GM12872 (cell line): ENCODE data around the gene KEAP1.
A peak's percentile ranks its signal among the peaks of the same experiment; 100 is the strongest.

Experiments used
- TF ChIP-seq, protein P1 (sequence below): IDR thresholded peaks from 3 replicates; pipeline ENCODE4 v1.5.1; 2011; ENCODE audit warnings: low read depth, mild to moderate bottlenecking, low read length, moderate library complexity; ENCODE audit not compliant: insufficient read depth

KEAP1 gene

GRCh38 chr19:10544753-10545251, 41.6 kb upstream of the KEAP1 start:
- TF ChIP-seq, protein P1, sequence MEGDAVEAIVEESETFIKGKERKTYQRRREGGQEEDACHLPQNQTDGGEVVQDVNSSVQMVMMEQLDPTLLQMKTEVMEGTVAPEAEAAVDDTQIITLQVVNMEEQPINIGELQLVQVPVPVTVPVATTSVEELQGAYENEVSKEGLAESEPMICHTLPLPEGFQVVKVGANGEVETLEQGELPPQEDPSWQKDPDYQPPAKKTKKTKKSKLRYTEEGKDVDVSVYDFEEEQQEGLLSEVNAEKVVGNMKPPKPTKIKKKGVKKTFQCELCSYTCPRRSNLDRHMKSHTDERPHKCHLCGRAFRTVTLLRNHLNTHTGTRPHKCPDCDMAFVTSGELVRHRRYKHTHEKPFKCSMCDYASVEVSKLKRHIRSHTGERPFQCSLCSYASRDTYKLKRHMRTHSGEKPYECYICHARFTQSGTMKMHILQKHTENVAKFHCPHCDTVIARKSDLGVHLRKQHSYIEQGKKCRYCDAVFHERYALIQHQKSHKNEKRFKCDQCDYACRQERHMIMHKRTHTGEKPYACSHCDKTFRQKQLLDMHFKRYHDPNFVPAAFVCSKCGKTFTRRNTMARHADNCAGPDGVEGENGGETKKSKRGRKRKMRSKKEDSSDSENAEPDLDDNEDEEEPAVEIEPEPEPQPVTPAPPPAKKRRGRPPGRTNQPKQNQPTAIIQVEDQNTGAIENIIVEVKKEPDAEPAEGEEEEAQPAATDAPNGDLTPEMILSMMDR = 0 out of 3 replicates have a peak, but pooled peaks have one; percentile 5

- TF ChIP-seq, protein P1 = no peak
Observed at GRCh38 chr19:10544242-10544752, 41.1 kb upstream of the KEAP1 start.

GRCh38 chr19:10543420-10544241, 40.5 kb upstream of the KEAP1 start, which contains the start of gene ATG4D:
Gene ATG4D, plus strand, starts transcription at chr19:10543904. Its CDS starts 187 bp downstream, at chr19:10544091.
- TF ChIP-seq, protein P1 = no peak

DNA sequence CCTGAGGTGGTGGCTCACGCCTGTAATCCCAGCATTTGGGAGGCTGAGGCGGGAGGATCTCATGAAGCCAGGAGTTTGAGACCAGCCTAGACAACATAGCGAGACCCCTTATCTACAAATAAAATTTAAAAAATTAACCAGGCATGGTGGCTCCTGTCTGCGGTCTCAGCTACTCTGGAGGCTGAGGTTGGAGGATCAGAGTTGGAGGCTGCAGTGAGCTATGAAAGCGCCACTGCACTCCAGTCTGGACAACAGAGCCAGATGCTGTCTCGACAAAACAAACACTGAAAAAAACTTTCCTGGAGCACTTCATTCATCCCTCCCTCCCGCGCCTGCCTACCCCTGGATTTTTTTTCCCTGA, 39.9 kb upstream of the KEAP1 start:
- TF ChIP-seq, protein P1 = no peak

DNA sequence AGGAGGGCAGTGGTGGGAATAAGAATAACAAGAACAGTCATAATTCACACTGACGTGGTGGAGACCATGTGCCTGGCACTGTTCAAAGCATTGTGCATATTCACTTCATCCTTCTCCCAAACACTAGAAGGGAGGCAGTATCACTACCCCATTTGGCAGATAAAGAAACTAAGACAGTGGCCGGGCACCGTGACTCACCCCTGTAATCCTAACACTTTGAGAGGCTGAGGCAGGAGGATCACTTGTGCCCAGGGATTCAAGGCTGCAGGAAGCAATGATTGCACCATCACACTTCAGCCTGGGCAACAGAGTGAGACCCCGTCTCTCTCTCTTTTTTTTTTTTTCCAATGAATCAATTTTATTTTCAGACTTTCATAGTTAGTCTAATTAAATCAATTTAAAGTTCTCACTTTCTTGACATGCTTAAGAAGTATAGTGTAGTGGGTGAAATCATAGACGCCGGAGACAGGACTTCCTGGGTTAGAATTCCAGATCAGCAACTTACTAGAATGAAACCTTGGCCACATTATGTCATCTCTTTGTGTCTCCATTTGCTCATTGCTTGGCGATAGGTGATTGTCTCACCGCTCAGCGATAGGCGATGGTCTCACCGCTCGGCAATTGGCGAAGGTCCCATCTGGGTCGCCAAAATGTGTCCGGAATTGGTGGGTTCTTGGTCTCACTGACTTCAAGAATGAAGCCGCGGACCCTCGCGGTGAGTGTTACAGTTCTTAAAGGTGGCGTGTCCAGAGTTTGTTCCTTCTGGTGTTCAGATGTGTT, 35.2 kb upstream of the KEAP1 start:
- TF ChIP-seq, protein P1 = no peak

- TF ChIP-seq, protein P1 = no peak
Observed at GRCh38 chr19:10537668-10538067, 34.5 kb upstream of the KEAP1 start.

- TF ChIP-seq, protein P1 = no peak
Observed at GRCh38 chr19:10535613-10536012, 32.5 kb upstream of the KEAP1 start.
